HepG2 (cell line): ENCODE results near the gene LMNA. TPM values are rescaled to one million over a fixed set of nuclear protein-coding genes. Genes with fewer than 3 reads are reported as not detected.

ENCODE experiments used
- FOXK1 ChIP-seq: sonication (generic); formaldehyde crosslinking; IDR thresholded peaks from 2 replicates; pipeline ENCODE4 v1.4.0; 2020; ENCODE audit warnings: low read depth, missing genetic modification reagents, borderline replicate concordance
- GRHL1 ChIP-seq: sonication (generic); formaldehyde crosslinking; conservative IDR thresholded peaks from 2 replicates; pipeline ENCODE4 v1.8.0; 2022; ENCODE audit warnings: missing genetic modification reagents
- KLF11 ChIP-seq: IDR thresholded peaks from 2 replicates; pipeline ENCODE4 v1.6.1; 2016; ENCODE audit warnings: missing compliant biosample characterization
- KMT2A ChIP-seq: sonication (generic); formaldehyde crosslinking; IDR thresholded peaks from 2 replicates; pipeline ENCODE4 v1.4.0; 2020; ENCODE audit warnings: missing genetic modification reagents
- MED8 ChIP-seq: sonication (generic); formaldehyde crosslinking; IDR thresholded peaks from 2 replicates; pipeline ENCODE4 v1.8.1; 2023; ENCODE audit warnings: mild to moderate bottlenecking, missing genetic modification reagents; ENCODE audit not compliant: insufficient replicate concordance
- NFKB2 ChIP-seq: sonication (generic); formaldehyde crosslinking; IDR thresholded peaks from 2 replicates; pipeline ENCODE4 v1.4.0; 2020; ENCODE audit warnings: missing genetic modification reagents, borderline replicate concordance
- PRPF4 ChIP-seq: fragments of 200-400 bp; formaldehyde crosslinking; IDR thresholded peaks from 2 replicates; pipeline ENCODE4 v1.6.1; 2016; ENCODE audit warnings: low read length, low read depth; ENCODE audit not compliant: poor library complexity, severe bottlenecking
- RFXANK ChIP-seq: IDR thresholded peaks from 2 replicates; pipeline ENCODE4 v1.6.1; 2016
- TAF1 ChIP-seq: sonication (generic); formaldehyde crosslinking; IDR thresholded peaks from 2 replicates; pipeline ENCODE4 v1.4.0; 2020; ENCODE audit warnings: missing genetic modification reagents
- TGIF2 ChIP-seq: IDR thresholded peaks from 2 replicates; pipeline ENCODE4 v1.6.1; 2016; ENCODE audit warnings: control low read depth, missing compliant biosample characterization
- THAP8 ChIP-seq: sonication (generic); formaldehyde crosslinking; IDR thresholded peaks from 2 replicates; pipeline ENCODE4 v1.5.1; 2020; ENCODE audit warnings: missing genetic modification reagents, mild to moderate bottlenecking, borderline replicate concordance
- TSC22D2 ChIP-seq: sonication (generic); formaldehyde crosslinking; IDR thresholded peaks from 2 replicates; pipeline ENCODE4 v1.5.1; 2020; ENCODE audit warnings: missing genetic modification reagents, mild to moderate bottlenecking, borderline replicate concordance
- ZNF138 ChIP-seq: sonication (generic); formaldehyde crosslinking; IDR thresholded peaks from 2 replicates; pipeline ENCODE4 v1.5.0; 2020; ENCODE audit warnings: mild to moderate bottlenecking, low read depth, missing genetic modification reagents
- ZNF232 ChIP-seq: sonication (generic); formaldehyde crosslinking; IDR thresholded peaks from 2 replicates; pipeline ENCODE4 v1.4.0; 2020; ENCODE audit warnings: missing genetic modification reagents, borderline replicate concordance
- ZNF629 ChIP-seq: sonication (generic); formaldehyde crosslinking; conservative IDR thresholded peaks from 2 replicates; pipeline ENCODE4 v1.5.0; 2020; ENCODE audit warnings: missing genetic modification reagents
- ZNF775 ChIP-seq: sonication (generic); formaldehyde crosslinking; IDR thresholded peaks from 2 replicates; pipeline ENCODE4 v1.4.0; 2020; ENCODE audit warnings: missing genetic modification reagents, mild to moderate bottlenecking, moderate library complexity, borderline replicate concordance
- polyA plus RNA-seq, 8 experiments: library from polyadenylated mRNA; depleted of rRNA in 3 of 8; stranded (reverse) in 7 of 8; unstranded in 1 of 8; fragments of >200 nt; fragmentation: Illumina TruSeq in 4 of 8; extraction: Trizol in 4 of 8; gene quantifications; 2 replicates each; pipeline versions ENCODE4 v1.2.1 to v1.2.3, GENCODE V29; 2011 to 2016; ENCODE audit warnings: low read depth in 4 of 8, missing spikeins in 1 of 8, mixed read lengths in 1 of 8; ENCODE audit not compliant: insufficient read depth in 1 of 8
- total RNA-seq, 5 experiments: library from RNA; depleted of rRNA; stranded (reverse); fragments of >200 nt; fragmentation: Illumina TruSeq; extraction: Trizol; gene quantifications; 2 replicates each; pipeline ENCODE4 v1.2.3, GENCODE V29; 2016; ENCODE audit warnings: low read depth in 1 of 5
- TF ChIP-seq, protein P1 (sequence below): sonication (generic); formaldehyde crosslinking; IDR thresholded peaks from 2 replicates; pipeline ENCODE4 v1.4.0; 2020; ENCODE audit warnings: missing genetic modification reagents, borderline replicate concordance
- TF ChIP-seq, protein P2 (sequence below): sonication (generic); formaldehyde crosslinking; IDR thresholded peaks from 2 replicates; pipeline ENCODE4 v1.4.0; 2020; ENCODE audit warnings: missing genetic modification reagents, borderline replicate concordance

Gene LMNA
- total and polyA plus RNA-seq, 2 of the 13 experiments (the other 11 are each of a cell fraction or from before 2014, with no cell fraction given), result 107 to 225 TPM

DNA sequence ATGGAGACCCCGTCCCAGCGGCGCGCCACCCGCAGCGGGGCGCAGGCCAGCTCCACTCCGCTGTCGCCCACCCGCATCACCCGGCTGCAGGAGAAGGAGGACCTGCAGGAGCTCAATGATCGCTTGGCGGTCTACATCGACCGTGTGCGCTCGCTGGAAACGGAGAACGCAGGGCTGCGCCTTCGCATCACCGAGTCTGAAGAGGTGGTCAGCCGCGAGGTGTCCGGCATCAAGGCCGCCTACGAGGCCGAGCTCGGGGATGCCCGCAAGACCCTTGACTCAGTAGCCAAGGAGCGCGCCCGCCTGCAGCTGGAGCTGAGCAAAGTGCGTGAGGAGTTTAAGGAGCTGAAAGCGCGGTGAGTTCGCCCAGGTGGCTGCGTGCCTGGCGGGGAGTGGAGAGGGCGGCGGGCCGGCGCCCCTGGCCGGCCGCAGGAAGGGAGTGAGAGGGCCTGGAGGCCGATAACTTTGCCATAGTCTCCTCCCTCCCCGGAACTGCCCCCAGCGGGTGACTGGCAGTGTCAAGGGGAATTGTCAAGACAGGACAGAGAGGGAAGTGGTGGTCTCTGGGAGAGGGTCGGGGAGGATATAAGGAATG lies 505 bp downstream of the LMNA start (continued):
- TF ChIP-seq THAP8 (CRISPR knock-in tag) (peak; percentile 41; the same call in 1 of the 2 replicates), FOXK1 (CRISPR knock-in tag) (no peak), ZNF138 (no peak), RFXANK (CRISPR knock-in tag) (no peak), KMT2A (CRISPR knock-in tag) (no peak), GRHL1 (no peak), KLF11 (CRISPR knock-in tag) (no peak), NFKB2 (CRISPR knock-in tag) (no peak), PRPF4 (no peak), ZNF775 (no peak), MED8 (no peak), TAF1 (CRISPR knock-in tag) (peak; percentile 41), TSC22D2 (CRISPR knock-in tag) (no peak), ZNF232 (CRISPR knock-in tag) (no peak), TGIF2 (CRISPR knock-in tag) (no peak), ZNF629 (no peak)
- TF ChIP-seq, protein P1, sequence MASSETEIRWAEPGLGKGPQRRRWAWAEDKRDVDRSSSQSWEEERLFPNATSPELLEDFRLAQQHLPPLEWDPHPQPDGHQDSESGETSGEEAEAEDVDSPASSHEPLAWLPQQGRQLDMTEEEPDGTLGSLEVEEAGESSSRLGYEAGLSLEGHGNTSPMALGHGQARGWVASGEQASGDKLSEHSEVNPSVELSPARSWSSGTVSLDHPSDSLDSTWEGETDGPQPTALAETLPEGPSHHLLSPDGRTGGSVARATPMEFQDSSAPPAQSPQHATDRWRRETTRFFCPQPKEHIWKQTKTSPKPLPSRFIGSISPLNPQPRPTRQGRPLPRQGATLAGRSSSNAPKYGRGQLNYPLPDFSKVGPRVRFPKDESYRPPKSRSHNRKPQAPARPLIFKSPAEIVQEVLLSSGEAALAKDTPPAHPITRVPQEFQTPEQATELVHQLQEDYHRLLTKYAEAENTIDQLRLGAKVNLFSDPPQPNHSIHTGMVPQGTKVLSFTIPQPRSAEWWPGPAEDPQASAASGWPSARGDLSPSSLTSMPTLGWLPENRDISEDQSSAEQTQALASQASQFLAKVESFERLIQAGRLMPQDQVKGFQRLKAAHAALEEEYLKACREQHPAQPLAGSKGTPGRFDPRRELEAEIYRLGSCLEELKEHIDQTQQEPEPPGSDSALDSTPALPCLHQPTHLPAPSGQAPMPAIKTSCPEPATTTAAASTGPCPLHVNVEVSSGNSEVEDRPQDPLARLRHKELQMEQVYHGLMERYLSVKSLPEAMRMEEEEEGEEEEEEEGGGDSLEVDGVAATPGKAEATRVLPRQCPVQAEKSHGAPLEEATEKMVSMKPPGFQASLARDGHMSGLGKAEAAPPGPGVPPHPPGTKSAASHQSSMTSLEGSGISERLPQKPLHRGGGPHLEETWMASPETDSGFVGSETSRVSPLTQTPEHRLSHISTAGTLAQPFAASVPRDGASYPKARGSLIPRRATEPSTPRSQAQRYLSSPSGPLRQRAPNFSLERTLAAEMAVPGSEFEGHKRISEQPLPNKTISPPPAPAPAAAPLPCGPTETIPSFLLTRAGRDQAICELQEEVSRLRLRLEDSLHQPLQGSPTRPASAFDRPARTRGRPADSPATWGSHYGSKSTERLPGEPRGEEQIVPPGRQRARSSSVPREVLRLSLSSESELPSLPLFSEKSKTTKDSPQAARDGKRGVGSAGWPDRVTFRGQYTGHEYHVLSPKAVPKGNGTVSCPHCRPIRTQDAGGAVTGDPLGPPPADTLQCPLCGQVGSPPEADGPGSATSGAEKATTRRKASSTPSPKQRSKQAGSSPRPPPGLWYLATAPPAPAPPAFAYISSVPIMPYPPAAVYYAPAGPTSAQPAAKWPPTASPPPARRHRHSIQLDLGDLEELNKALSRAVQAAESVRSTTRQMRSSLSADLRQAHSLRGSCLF (CRISPR knock-in tag), result no peak
- TF ChIP-seq, protein P2, sequence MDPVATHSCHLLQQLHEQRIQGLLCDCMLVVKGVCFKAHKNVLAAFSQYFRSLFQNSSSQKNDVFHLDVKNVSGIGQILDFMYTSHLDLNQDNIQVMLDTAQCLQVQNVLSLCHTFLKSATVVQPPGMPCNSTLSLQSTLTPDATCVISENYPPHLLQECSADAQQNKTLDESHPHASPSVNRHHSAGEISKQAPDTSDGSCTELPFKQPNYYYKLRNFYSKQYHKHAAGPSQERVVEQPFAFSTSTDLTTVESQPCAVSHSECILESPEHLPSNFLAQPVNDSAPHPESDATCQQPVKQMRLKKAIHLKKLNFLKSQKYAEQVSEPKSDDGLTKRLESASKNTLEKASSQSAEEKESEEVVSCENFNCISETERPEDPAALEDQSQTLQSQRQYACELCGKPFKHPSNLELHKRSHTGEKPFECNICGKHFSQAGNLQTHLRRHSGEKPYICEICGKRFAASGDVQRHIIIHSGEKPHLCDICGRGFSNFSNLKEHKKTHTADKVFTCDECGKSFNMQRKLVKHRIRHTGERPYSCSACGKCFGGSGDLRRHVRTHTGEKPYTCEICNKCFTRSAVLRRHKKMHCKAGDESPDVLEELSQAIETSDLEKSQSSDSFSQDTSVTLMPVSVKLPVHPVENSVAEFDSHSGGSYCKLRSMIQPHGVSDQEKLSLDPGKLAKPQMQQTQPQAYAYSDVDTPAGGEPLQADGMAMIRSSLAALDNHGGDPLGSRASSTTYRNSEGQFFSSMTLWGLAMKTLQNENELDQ (CRISPR knock-in tag), result no peak
